Myocyte (in vitro differentiated cells): ENCODE measurements around the gene CRYZ. TPM values are rescaled to one million over a fixed set of nuclear protein-coding genes. Genes with fewer than 3 reads are reported as not detected.
"Not testable (repeated sequence)": the region's sequence is repeated elsewhere in the genome, so short reads cannot be mapped to it uniquely, and the experiment has no call there.

ENCODE experiments used
- DNase-seq: peaks from one replicate; pipeline ENCODE4 v3.0.0-alpha.2; 2012; ENCODE audit warnings: low read depth
- total RNA-seq: library from RNA; depleted of rRNA; stranded (reverse); fragments of >200 nt; gene quantifications from 2 replicates; pipeline ENCODE4 v1.2.3, GENCODE V29; 2014

Gene CRYZ
- total RNA-seq, 1 donor from 2014 or later: 44.3 TPM

DNA sequence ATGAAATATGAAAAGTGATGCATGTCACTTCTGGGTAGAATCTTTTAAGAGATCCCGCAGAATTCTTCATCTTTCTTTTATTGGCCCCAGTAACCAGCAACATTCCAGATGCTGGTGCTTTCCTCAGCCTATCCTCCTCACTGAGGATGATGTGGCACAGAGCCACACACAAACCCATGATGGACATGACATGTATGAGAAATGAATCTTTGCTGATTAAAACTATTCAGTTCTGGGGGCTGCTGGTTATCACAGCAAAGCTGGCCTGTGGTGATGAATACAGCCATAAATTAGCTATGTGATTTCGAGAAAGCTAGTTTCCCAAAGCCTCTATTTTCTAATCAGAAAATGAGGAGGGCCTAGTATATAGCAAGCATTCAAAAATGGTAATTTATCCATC, 51.0 kb downstream of the CRYZ start:
- no peak for DNase-seq

DNA sequence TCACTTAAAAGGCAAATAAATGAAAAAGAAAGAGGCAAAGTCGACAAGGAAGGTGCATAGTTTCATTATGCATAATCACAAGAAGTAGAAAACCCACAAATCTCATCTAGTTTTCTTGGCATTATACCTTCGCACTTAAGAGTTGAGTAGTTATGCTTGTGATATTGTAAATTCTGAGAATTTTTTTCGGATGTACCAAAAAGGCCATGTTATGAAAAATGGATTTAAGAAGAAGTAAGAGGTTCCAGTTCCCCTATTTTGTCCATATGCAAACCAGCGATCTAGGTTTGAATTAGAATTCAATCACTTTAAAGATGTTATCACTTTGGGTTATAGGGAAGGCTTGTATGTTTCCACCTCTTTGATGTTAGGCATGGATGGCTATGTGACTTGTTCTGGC, 51.4 kb downstream of the CRYZ start:
- no peak for DNase-seq

DNA sequence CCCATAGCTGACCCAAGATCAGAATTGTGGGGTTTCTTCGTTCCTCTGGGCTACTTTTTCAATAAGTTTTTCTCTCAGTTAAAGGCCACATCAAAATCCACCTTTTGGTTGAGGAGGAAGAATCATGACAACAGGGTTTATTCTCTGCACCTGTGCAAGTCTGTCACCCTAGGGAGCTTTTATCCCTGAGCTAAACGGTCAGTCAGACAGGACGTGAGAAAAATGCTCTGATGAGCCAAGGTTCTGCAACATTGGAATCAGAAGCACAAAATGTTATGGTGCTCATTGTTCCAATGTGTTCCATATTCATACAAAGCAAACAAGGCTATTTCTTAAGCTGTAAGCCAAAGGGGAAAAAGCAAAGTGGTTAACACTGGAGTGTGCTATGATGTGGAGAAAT, 51.8 kb downstream of the CRYZ start:
- peak; percentile 45 for DNase-seq

DNA sequence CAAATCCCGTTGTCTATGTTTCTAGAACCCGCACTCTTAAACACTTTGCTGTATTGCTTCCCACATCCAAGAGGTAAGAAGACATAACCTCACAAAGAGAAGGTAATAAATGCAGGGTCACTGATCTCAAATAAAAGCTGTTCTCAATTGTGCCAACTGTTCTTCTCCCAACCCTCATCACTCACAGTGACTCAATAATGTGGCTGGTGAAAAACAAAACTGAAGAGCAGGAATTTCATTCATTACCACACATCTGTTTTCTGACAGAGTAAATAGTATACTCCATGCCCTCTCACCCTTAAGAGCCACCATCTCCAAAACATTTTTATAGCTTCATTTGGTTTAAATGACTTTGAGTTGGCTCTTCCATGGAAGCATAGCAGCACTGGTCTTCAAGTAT, 53.0 kb downstream of the CRYZ start:
- peak; percentile 45 for DNase-seq

DNA sequence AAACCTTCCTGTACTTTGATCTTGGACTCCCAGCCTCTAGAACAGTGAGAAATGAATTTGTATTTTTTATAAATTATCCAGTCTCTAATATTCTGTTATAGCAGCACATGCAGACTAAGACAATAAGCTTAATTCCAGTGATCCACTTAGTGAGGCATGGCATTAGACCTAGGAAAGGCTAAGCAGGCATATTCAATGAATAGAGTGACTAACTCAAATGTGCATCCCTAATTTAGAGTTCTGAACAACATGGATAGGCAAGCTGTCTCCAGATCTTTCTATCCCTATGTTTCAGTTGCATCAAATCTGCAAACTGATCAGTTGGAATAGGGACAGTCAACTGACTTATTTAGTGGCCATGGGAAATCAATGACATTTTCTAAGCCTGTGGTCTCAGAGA, 54.9 kb downstream of the CRYZ start:
- no peak for DNase-seq

DNA sequence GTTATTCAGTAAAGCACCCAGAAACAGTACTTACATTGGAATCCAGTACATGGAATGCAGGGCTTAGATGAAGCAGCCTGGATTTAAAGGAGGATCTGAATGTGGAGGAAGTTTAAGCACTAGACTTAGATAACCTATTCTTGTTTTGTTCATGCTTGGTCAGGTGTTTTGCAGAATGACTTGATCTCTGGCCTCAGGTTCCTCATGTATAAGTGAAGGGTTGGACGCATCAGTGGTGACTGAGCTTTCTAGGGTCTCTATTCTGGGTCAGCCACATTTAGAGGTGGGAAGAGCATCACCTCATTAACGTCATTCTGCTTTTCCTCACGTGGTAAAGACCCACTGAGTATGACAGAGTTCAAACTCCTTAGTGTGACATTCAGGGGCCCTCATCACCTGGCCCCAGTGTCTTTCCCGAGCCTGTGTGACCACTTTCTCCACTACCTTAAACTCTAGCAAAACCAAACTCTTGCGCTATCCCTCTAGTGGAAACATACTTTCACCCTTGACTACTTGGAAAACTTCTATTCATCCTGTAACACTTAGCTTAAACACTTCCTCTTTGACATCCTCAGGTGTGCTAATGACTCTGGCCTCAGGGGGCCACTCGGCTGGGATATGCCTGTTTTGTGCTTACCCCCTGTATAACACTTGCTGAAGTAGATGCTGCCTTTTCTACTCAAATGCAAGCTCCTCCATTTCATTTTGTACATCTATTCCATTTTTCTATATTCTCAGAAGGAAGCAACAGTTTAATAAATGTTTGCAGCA, 58.4 kb downstream of the CRYZ start:
- no peak for DNase-seq

DNA sequence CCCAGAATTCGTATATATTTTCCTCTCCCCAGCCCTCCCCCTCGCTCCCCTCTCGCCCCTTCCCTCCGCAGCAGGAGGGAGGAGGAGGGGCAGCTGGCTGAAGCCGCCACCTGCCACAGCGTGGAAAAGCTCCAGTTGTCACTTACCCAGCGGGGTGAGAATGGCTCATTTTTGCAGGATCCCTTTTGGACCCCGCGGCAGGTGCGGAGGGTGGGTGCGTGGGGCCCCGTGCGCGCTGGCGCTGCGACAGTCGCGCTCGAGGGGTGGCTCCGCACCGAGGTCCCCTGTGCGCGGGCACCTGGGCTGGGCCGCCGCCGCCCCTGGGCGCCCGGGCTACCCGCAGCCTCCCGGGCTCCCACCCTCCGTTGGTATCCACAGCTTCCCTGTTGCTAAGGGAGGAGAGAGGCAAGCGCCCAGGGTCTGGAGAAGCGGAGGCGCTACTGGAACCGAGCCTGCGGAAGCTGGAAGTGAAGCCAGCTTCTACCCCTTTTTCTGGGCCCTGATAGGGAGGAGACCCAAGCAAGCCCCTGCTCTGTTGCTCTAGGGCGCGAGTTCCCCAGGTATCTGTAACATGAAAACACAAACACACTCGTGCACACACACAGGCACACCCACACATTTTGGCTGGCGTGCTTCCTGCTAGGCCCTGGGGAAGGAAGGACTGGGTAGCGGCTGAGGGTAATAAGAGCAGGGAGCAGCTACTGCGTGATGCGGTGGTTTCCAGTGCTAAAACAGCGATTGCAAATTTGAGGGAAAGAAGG, 59.3 kb downstream of the CRYZ start, which contains the start of gene ERICH3:
TSS of gene ERICH3 (minus strand) at position 442 of the 761 bp plus-strand sequence. CDS start at position 169, 273 bp downstream.
- no peak for DNase-seq

DNA sequence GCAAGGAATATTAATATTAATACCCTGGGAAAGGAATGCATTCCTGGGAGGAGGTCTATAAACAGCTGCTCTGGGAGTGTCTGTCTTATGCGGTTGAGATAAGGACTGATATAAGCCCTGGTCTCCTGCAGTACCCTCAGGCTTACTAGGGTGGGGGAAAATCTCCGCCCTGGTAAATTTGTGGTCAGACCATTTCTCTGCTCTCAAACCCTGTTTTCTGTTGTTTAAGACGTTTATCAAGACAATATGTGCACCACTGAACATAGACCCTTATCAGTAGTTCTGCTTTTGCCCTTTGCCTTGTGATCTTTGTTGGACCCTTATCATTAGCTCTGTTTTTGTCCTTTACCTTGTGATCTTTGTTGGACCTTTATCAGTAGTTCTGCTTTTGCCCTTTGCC, 62.0 kb downstream of the CRYZ start:
- not testable (repeated sequence) for DNase-seq

Other genes with a start within 250 kb of the CRYZ start
- 0.10 and 0.11 TPM in 2 replicates for gene LRRC53, start 220.4 kb downstream of the CRYZ start, total RNA-seq
- not detected in 2 replicates for gene ERICH3, start 59.3 kb downstream of the CRYZ start, total RNA-seq
- 13.3 and 18.5 TPM in 2 replicates for gene TYW3, start 102 bp upstream of the CRYZ start, total RNA-seq